HuH-7.5 (cell line): ENCODE data around the gene EYA4.
"Not testable (repeated sequence)": the region's sequence is repeated elsewhere in the genome, so short reads cannot be mapped to it uniquely, and the experiment has no call there.

ENCODE experiments used
- DNase-seq: peaks from one replicate; pipeline ENCODE4 v3.0.0; 2011; ENCODE audit warnings: low spot score

Gene EYA4

GRCh38 chr6:133528566-133528965 is 287.4 kb downstream of the EYA4 start:
- DNase-seq = no peak

- no peak for DNase-seq
Measured at GRCh38 chr6:133532908-133533307, 291.8 kb downstream of the EYA4 start.

DNA sequence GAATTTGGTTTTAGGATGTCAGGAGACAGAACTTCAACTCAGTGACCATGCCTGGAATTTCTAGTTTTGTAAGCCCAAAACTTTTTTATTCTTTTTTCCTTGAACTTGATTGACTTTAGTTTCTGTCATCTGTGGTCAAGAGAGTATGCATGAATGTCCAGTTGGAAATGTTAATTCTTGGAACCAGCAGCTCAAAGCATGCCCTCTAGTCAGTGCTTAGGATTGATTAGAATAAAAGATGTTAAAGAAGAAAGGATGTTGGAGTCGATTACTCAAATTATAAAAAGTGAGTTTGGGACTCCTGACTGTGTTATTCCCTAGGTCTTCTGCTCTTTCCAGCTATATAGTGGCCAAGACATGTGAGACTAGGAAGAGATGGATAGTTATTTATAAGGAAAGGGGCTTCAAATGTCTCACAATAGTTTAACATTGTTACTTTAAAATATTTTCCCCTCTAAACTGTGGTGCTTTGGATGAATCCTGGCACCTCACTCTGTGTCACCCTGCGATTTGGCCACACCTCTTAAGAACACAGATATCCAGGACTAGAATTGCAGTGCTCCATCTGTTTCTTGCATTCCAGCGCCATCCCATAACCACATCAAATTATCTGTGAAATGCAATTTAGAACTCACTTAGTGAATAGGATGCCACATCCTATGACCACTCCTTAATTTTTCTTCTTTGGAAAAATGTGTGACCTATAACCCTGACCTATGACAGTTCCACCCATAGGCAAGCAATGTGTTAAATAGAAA is 298.5 kb downstream of the EYA4 start:
- DNase-seq = no peak

- DNase-seq = no peak
Measured at GRCh38 chr6:133540361-133540760, 299.2 kb downstream of the EYA4 start.

- no peak for DNase-seq
Measured at GRCh38 chr6:133541040-133541439, 299.9 kb downstream of the EYA4 start.

DNA sequence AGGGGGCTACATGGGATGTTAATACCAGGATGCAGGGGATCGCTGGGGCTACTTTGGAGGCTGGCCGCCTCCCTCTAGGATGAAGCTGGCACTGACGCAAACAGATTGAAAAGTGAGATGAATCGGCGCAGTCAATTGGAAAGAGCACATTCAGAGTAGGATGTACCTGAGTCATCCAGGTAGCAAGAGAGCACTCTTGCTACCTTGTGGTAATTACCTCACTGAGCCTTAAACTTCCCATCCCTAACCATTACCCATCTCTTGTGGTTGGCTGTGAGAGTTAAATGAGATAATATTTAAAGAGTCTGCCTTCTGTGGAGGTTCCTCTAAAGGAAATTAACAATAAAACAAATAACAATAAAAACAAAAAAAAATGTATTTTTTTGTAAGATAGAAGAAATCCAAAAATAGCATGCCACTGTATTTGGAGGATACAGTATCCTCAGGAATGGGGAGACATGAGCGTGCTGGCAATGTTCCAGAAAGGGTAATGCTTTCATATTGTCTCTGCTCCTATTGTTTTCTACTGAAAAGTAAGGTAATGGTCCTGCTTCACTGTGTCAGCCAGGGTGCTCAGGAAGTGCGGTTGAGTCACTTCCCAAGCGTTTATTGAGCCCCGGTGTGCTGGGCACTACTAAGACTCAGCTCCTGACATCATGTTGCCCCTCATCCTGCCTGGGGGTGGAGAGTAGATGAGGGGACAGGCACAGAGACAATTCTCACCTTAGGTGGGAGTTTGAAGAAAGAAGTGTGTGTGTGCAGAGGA is 301.1 kb downstream of the EYA4 start:
- no peak for DNase-seq

DNA sequence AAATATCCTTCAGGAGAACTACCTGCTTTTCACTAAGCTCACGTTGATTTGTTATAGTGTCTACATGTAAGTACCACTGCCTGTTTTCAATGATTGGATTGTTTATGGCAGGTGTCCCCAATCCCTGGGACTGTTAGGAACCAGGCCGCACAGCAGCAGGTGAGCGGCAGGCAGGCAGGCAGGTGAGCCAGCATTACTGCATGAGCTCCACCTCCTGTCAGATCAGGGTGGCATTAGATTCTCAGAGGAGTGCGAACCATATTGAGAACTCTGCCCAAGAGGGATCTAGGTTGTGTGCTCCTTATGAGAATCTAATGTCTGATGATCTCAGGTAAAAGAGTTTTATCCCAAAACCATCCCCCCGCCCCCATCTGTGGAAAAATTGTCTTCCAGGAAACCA is 303.3 kb downstream of the EYA4 start:
- no peak for DNase-seq

GRCh38 chr6:133546098-133546497 is 304.9 kb downstream of the EYA4 start:
- no peak for DNase-seq

GRCh38 chr6:133547136-133547535 is 306.0 kb downstream of the EYA4 start:
- no peak for DNase-seq

- DNase-seq = no peak
Measured at GRCh38 chr6:133548423-133549159, 307.4 kb downstream of the EYA4 start.

DNA sequence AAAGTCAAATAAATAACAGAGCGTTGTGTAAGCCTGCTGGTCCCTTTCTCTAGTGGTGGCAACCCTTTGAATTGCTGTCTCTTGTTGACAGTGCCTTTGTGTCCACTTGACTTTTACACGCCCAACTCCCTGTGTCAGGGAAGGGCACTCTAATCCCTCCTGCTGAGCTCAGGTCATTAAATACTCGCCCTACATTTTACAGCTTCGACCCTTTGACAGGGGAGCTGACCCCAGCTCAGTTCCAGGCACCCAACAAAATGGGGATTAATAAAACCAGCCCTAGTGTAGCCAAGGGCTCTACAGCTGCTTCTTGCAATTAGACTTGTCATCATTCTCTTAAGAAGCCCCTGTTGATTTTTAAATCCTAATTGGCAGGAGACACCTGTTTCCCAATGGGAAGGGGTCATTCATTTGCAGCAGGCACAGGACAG is 308.2 kb downstream of the EYA4 start:
- DNase-seq = no peak

DNA sequence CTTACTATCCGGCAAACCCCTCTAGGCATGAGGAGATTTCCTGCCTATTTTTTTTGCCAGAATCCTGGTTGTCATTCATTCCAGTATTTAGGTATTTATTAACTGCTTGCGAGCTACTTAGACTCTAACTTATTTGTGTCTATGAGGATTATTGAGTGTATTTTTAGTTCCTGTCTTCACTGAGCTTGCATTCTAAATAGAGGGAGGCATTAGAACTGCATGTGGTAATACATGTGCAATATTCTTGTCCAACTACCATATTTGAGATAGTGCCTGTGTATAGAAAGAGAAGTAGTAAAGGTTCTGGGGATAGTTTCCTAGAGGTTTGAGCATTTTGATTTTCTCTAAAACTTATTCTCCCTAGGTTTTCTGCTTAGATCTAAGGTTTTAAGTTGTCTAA is 308.9 kb downstream of the EYA4 start:
- no peak for DNase-seq

DNA sequence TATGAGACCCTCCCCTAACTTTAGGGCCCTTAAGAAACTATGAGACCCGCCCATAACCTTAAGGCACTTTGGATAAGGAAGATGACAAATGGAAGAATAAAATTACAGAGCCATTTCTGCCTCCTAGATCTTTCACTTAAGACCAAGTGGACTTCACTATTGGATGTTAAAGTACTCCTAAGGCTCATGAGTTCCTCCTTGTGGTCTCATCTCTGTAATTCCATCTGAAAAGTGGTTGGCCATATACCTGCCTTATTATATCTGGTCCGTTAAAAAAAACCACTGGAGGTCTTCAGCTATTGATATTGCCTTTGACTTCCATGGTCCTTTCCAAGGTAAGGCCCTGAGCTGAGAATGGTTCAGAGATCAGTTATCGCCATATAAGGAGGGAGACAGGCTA is 310.3 kb downstream of the EYA4 start:
- DNase-seq = no peak

DNA sequence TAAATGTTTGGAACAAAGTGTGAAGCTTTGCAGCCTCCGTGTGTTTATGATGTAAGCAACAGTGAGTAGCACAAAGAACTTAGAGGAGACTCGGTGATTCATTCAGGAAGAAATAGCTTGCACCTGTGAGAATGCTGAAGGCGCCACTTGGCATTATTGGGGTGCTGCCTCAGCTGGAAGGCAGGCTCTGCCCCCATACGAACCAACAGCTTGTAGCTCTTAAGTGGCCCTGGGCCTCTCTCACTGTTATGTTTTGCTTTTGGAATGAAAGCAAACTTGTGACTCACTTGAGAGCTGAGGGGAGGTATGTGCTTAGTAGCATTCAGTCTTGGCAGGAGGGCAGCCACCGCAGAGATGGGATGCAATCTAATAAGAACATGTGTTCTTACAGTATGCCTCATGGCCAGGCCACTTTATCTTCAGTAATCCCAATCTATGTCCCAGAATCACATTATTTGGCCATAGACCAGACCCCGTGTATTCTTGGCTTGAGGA is 310.7 kb downstream of the EYA4 start:
- DNase-seq = no peak

GRCh38 chr6:133553652-133554051 is 312.5 kb downstream of the EYA4 start:
- no peak for DNase-seq

DNA sequence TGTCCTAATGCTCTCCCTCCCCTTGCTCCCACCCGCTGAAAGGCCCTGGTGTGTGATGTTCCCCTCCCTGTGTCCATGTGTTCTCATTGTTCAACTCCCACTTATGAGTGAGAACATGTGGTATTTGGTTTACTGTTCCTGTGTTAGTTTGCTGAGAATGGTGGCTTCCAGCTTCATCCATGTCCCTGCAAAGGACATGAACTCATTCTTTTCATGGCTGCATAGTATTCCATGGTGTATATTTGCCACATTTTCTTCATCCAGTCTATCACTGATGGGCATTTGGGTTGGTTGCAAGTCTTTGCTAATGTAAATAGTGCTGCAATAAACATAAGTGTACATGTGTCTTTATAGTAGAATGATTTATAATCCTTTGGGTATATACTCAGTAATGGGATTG is 313.0 kb downstream of the EYA4 start:
- not testable (repeated sequence) for DNase-seq

- no peak for DNase-seq
Measured at GRCh38 chr6:133555685-133556084, 314.5 kb downstream of the EYA4 start.

GRCh38 chr6:133559926-133560325 is 318.8 kb downstream of the EYA4 start:
- DNase-seq = no peak

- no peak for DNase-seq
Measured at GRCh38 chr6:133567636-133568035, 326.5 kb downstream of the EYA4 start.

DNA sequence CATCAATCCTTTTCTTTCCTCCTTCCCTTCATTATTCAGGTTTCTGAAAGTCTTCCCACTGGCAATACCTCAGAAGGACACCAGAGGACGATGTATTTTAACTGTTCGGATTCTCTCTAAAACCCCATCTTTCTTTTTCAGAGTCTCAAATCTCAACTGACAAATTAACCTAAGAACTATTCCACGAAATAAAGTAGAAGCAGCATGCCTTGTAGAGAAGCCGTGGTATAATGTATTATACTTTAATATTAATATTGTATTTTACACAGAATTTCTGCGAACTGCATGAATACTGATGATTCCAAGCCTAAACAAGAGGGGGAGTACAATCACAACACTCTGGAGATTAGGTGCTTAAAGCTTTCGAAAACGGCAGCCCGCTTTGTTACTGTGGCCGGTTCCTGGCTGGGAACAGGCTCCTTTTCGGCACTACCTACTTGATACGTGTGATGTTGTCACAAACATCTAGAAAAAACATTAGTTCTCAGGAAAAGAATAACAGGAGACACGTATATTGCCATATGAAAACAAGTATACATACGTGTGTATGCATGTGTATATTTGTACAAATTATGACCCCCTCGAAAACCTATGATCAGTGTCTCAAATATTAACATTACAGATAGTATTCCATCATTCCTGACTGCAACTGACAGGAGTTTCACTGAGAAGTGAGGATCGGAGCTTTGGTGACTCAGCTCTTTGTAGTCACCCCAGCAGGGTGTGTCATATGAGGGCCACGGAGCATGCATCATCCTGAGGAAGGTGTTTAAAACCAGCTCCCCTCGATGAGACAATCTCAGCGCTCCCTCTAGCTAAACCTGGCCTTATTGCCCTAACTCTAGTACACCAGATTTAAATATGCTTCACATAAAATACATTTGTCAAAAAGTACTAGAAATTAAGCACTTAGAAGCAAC is 328.1 kb downstream of the EYA4 start:
- DNase-seq = peak; percentile 49

DNA sequence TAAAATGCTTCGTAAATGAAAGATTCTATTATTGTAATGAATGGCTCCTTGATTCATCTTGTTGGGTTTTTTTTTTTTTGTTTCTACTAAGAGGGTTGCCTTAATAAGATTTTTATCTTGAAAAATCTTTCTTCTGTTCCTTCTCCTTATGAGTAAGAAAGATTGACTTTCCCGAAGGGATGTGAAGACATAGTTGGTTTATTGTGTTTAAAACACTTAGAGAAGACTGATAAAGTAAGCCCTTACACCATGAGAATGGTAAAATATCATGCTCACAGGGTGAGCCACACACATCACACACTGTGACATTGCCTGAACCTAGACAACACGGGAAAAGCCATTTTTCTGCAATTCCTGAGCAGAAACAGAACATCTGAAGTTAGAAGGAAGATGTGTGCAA is 330.5 kb downstream of the EYA4 start:
- DNase-seq = no peak

- no peak for DNase-seq
Measured at GRCh38 chr6:133577851-133578250, 336.7 kb downstream of the EYA4 start.
